NCI-H460 (cell line): ENCODE data around the gene HMGB2. TPM values are rescaled to one million over a fixed set of nuclear protein-coding genes. Genes with fewer than 3 reads are reported as not detected.

Source experiments
- DNase-seq: peaks from one replicate; pipeline ENCODE4 v3.0.0-alpha.2; 2016; ENCODE audit warnings: low read depth; ENCODE audit errors: extremely low read depth
- total RNA-seq: library from RNA; depleted of rRNA; stranded (reverse); fragments of >200 nt; shearing (Covaris generic); gene quantifications from 2 replicates; pipeline ENCODE4 v1.2.3, GENCODE V29; 2014

The HMGB2 gene
- total RNA-seq, 1 experiment from 2014 or later, result 112 TPM

DNA sequence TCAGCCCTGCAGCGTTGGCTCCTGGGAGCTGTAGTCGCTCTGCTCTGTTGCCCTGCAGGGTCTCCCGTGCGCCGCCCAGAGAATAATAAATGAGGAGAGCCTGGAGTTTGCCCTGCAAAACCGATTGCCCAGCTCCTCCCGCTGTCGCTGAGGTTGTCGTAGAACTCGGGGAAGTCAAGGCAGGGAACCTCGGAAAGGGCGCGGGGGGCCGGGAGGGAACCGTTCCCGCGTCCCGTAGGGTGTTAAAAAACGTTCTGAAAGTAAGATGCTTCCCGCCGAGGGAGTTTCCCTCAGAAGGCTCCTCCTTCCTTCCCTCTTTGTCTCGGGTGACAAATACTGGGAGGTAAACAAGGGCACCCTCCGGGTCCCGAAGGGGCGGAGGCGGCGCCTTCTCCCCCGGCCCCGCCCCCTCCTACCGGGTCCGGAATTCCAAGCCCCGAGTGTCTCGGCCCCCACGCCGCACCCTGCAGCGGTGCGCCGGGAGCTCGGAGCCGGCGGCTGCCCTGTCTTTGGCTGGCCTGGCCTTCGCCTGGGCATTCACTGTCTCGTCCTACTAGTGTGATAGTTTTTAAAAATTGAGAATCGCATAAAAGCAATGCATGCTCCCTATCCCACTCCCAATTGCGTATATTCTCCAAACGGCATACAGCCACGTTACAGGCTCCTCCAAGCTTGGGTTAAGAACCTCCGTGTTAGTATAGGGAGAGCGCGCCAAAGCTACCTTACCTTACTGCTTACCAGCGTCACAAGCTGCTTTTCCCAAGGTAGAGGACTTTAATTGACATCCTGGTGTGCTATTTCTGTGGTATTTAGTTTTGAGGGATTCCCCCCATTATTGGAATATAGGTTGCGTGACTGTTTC, 964 bp upstream of the HMGB2 start:
- peak; percentile 81 for DNase-seq

GRCh38 chr4:173333658-173334084, 487 bp downstream of the HMGB2 start:
- no peak for DNase-seq

GRCh38 chr4:173332963-173333657, 1.0 kb downstream of the HMGB2 start:
- no peak for DNase-seq

DNA sequence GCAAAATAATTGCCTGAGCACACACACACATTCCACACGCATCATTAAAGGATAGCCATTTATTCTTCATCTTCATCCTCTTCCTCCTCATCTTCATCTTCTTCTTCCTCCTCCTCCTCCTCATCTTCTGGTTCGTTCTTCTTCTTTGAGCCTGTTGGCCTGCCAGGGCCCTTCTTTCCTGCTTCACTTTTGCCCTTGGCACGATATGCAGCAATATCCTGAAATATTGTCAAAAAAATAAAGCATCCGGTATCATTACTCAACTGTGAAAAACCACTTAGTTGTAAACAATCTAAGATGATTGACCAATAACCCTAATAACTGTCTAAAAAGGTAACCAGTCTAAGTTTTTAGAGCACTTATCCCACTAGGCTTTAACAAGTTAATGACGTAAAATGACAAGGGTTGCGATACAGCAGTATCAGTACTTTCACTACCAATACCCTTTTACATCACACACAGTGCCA, 2.1 kb downstream of the HMGB2 start:
- DNase-seq, result no peak

GRCh38 chr4:173330590-173330989, 3.6 kb downstream of the HMGB2 start:
- DNase-seq, result no peak

GRCh38 chr4:173328236-173328901, 5.8 kb downstream of the HMGB2 start:
- no peak for DNase-seq

- DNase-seq, result no peak
Measured at GRCh38 chr4:173325007-173325736, 9.0 kb downstream of the HMGB2 start.

DNA sequence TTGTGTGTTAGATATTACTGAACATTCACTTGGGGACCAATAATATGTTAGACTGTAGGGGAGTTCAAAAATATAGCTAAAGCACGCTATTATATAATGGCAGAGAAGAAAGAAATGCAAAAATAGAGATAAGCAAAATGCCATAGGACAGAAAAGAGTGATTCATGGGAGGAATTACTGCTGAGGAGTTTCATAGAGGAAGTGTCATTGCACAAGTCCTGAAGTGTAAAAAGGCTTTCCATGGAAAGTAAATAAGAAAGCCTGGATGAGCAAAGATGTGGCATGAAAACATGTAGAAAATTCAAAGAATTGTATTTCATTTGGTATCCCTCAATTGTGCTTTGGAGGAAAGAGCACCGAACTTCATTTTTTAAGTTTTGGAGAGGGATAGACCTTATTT, 14.5 kb downstream of the HMGB2 start:
- DNase-seq, result no peak

GRCh38 chr4:173318648-173319211, 15.4 kb downstream of the HMGB2 start:
- peak; percentile 37 for DNase-seq

DNA sequence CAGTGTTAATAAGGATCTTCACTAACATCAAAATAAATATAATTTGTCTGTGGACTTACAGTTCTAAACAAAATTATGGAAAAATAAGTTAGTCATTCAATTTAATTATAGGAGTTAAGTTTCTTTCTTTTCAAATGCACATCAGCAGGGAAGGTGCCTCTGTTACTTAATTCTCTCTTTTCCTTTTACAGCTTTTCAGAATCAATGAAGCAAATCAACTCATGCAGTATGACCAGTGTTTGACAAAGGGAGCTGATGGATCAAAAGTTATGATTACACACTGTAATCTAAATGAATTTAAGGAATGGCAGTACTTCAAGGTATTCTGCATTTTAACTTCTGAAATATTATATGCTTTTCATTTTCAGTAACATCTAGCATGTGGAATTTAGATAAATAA, 15.9 kb downstream of the HMGB2 start:
- DNase-seq, result no peak

- no peak for DNase-seq
Measured at GRCh38 chr4:173317004-173317403, 17.2 kb downstream of the HMGB2 start.

DNA sequence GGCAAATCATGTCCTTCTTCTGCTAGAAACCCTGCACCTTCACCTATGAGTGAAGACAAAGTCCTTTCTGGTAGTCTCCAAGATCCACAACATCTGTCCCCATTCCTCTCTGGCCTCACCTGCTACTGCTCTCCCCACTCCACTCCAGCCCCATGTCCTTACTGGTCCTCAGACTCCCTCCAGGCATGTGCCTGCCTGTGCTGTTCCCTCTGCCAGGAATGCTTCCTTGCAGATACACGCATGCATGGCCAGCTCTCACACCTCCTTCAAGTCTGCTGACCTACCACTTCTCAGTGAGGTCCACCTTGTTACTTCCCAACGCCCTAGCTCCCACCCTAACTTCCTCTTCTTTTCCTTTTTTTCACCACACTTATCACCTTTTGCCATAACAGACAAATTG, 18.1 kb downstream of the HMGB2 start:
- no peak for DNase-seq

DNA sequence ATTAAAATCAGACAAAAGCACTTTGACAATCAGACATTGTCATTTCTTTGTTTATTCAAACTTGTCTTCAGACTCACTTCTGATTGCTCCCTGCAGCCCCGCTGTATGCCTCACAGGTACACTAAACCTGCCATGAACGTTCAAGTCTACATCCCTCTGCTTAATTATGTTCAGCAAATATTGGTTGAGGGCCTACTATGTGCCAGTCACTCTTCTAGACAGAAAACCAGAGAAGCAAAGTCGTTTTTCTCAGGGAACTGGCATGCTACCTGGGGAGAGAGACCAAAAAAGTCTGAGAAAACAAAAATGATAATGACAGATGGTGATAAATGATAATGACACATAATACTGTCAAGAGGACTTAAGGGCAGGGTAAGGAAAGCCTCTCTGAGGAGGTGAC, 19.4 kb downstream of the HMGB2 start:
- DNase-seq, result no peak

- no peak for DNase-seq
Measured at GRCh38 chr4:173311368-173311767, 22.8 kb downstream of the HMGB2 start.

GRCh38 chr4:173307778-173308177, 26.4 kb downstream of the HMGB2 start:
- DNase-seq, result no peak

DNA sequence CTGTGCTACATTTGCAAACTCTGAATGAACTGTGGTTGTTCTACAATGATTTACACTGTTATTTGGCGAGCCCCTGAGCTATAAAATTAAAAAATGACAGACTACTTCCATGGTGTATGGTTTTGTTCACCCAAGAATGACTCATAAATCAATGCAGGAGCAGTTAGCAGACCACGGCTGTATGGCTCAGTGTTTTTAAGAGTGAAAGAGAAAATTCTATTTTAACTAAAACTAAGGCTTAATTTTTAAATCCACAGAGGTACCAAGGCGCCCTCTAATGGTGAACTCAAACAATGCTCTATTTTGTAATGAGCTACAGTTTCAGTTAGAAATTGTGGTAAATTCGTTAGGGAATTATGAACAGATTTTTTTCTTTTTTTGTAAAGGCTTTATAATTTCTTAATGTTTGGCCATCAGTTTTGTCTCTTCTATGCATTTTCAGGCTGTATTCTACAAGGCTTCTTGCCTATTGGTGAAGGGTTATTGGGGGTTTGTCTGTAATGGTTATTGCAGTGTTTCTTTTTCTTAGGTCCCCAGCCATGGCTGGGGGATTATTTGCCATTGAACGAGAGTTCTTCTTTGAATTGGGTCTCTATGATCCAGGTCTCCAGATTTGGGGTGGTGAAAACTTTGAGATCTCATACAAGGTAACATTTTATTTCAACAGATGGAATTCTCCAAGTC, 32.5 kb downstream of the HMGB2 start:
- DNase-seq, result peak; percentile 7

GRCh38 chr4:173294444-173294843, 39.7 kb downstream of the HMGB2 start:
- no peak for DNase-seq

- DNase-seq, result no peak
Measured at GRCh38 chr4:173293663-173294062, 40.5 kb downstream of the HMGB2 start.

GRCh38 chr4:173291899-173292298, 42.3 kb downstream of the HMGB2 start:
- no peak for DNase-seq

- DNase-seq, result no peak
Measured at GRCh38 chr4:173289353-173289727, 44.8 kb downstream of the HMGB2 start.
